Measurements from ENCODE around the gene HOXA13. TPM values are rescaled to one million over a fixed set of nuclear protein-coding genes. Genes with fewer than 3 reads are reported as not detected.

Gene HOXA13
- total and polyA plus RNA-seq, 2 donors (not counting 1 experiment from before 2014, with no cell fraction given): not detected

- DNase-seq (no peak), ATAC-seq (ENCODE audit: low read depth) (no peak)
- H4K20me1 ChIP-seq (ENCODE audit: control insufficient read depth, insufficient read depth, low read length, poor library complexity, severe bottlenecking): peaks cover 4% of the 10 kb centered on the region
- Mint-ChIP-seq H3K4me3 (peak overlapping the region; percentile 2), H3K9me3 (ENCODE audit: insufficient read depth) (no peaks in the 10 kb centered on the region), H3K27ac (peak overlapping the region; percentile 82), H3K4me1 (peaks cover 30% of the 10 kb centered on the region), H3K27me3 (peaks cover 62% of the 10 kb centered on the region)
- no peak overlapping the region for H3K4me3 ChIP-seq (ENCODE audit: control extremely low read depth in 1 of 5, extremely low read depth in 1 of 5, insufficient read depth in 1 of 5, low read depth in 2 of 5, low read length in 4 of 5)
- peaks cover 50 to 60% of the 10 kb centered on the region in 2 donors for H3K4me1 ChIP-seq (ENCODE audit: control insufficient read depth in 2 of 2, insufficient read depth in 2 of 2, low read length in 2 of 2)
- H3K36me3 ChIP-seq (replicated peaks in 1 of 2; ENCODE audit: control extremely low read depth in 1 of 2, control insufficient read depth in 1 of 2, extremely low read depth in 1 of 2, insufficient read depth in 2 of 2, low read length in 1 of 2): no peaks in the 10 kb centered on the region
- ChIA-PET CTCF (interaction anchor here (1.0 to 4.0 kb wide), 2 partner anchors 14 to 15 kb away, joined by 3 to 52 read pairs; partner anchors contain the start of genes HOXA3 and HOXA6), POLR2A (no interaction called here)
- no peak overlapping the region for H3K9ac ChIP-seq (ENCODE audit: low read length)
- no peak overlapping the region for H3K27ac ChIP-seq (ENCODE audit: low read length in 2 of 2)
- peak overlapping the region; percentile 2 for H2AFZ ChIP-seq (ENCODE audit: insufficient read depth, low read depth, low read length, poor library complexity, severe bottlenecking)
- peaks cover 0 to 89% (median 75%) of the 10 kb centered on the region in 4 experiments for H3K27me3 ChIP-seq (replicated peaks in 1 of 4; ENCODE audit: control extremely low read depth in 1 of 4, control insufficient read depth in 3 of 4, insufficient read depth in 4 of 4, low read length in 3 of 4)
- no peaks in the 10 kb centered on the region for H3K79me2 ChIP-seq (ENCODE audit: control insufficient read depth, insufficient read depth, low read length)
- intact Hi-C loops (cut with micrococcal nuclease): loop anchor here (5.0 to 10.0 kb wide), 3 partner anchors 890 to 1087 kb away; no protein-coding TSS in a partner anchor
- peak overlapping the region; percentile 18 for H3K4me2 ChIP-seq (replicated peaks; ENCODE audit: low read depth, low read length, poor library complexity, severe bottlenecking)
- no peak for TF ChIP-seq CTCF (IDR thresholded peaks at IDR 0.05)
- no peak for TF ChIP-seq EZH2 (IDR thresholded peaks at IDR 0.05; ENCODE audit: borderline replicate concordance, insufficient read depth, low read depth, low read length, poor library complexity, severe bottlenecking)
- peaks cover 0 to 75% (median 18%) of the 10 kb centered on the region in 3 donors for H3K9me3 ChIP-seq (ENCODE audit: control extremely low read depth in 1 of 3, control insufficient read depth in 2 of 3, insufficient read depth in 1 of 3, low read length in 2 of 3)
- 6% methylated on average over 47 of the region's 47 CpGs for WGBS (ENCODE audit: insufficient coverage)
These were observed 35.4 kb downstream of the HOXA13 start for GRCh38 chr7:27164367-27165088.

GRCh38 chr7:27164045-27164366, 35.9 kb downstream of the HOXA13 start:
- peaks cover 4% of the 10 kb centered on the region for H4K20me1 ChIP-seq (ENCODE audit: control insufficient read depth, insufficient read depth, low read length, poor library complexity, severe bottlenecking)
- no peak overlapping the region for H3K4me3 ChIP-seq (ENCODE audit: control extremely low read depth in 1 of 5, extremely low read depth in 1 of 5, insufficient read depth in 1 of 5, low read depth in 2 of 5, low read length in 4 of 5)
- intact Hi-C loops (cut with micrococcal nuclease): loop anchor here (5.0 to 10.0 kb wide), 3 partner anchors 889 to 1087 kb away; no protein-coding TSS in a partner anchor
- WGBS (ENCODE audit: insufficient coverage): 6% methylated on average over 11 of the region's 12 CpGs
- no peak for ATAC-seq (ENCODE audit: low read depth)
- ChIA-PET POLR2A (no interaction called here), CTCF (interaction anchor here (3.7 to 4.0 kb wide), 3 partner anchors 14 to 792 kb away, joined by 52 to 122 read pairs (median 67); partner anchors contain the start of genes HOXA3 and HOXA6)
- TF ChIP-seq CTCF (IDR thresholded peaks at IDR 0.05): no peak
- no peak for TF ChIP-seq EZH2 (IDR thresholded peaks at IDR 0.05; ENCODE audit: borderline replicate concordance, insufficient read depth, low read depth, low read length, poor library complexity, severe bottlenecking)
- Mint-ChIP-seq H3K4me1 (peaks cover 30% of the 10 kb centered on the region), H3K4me3 (peak overlapping the region; percentile 3), H3K9me3 (ENCODE audit: insufficient read depth) (no peaks in the 10 kb centered on the region), H3K27me3 (peaks cover 67% of the 10 kb centered on the region), H3K27ac (peak overlapping the region; percentile 82)
- H3K27ac ChIP-seq (ENCODE audit: low read length in 2 of 2): no peak overlapping the region
- peaks cover 50 to 60% of the 10 kb centered on the region in 2 donors for H3K4me1 ChIP-seq (ENCODE audit: control insufficient read depth in 2 of 2, insufficient read depth in 2 of 2, low read length in 2 of 2)
- H3K36me3 ChIP-seq (replicated peaks in 1 of 2; ENCODE audit: control extremely low read depth in 1 of 2, control insufficient read depth in 1 of 2, extremely low read depth in 1 of 2, insufficient read depth in 2 of 2, low read length in 1 of 2): no peaks in the 10 kb centered on the region
- peaks cover 0 to 89% (median 75%) of the 10 kb centered on the region in 4 experiments for H3K27me3 ChIP-seq (replicated peaks in 1 of 4; ENCODE audit: control extremely low read depth in 1 of 4, control insufficient read depth in 3 of 4, insufficient read depth in 4 of 4, low read length in 3 of 4)
- no peak overlapping the region for H3K9ac ChIP-seq (ENCODE audit: low read length)
- peak; percentile 52 for DNase-seq
- no peaks in the 10 kb centered on the region for H3K79me2 ChIP-seq (ENCODE audit: control insufficient read depth, insufficient read depth, low read length)
- peak overlapping the region; percentile 18 for H3K4me2 ChIP-seq (replicated peaks; ENCODE audit: low read depth, low read length, poor library complexity, severe bottlenecking)
- peaks cover 0 to 75% (median 18%) of the 10 kb centered on the region in 3 donors for H3K9me3 ChIP-seq (ENCODE audit: control extremely low read depth in 1 of 3, control insufficient read depth in 2 of 3, insufficient read depth in 1 of 3, low read length in 2 of 3)
- no peak overlapping the region for H2AFZ ChIP-seq (ENCODE audit: insufficient read depth, low read depth, low read length, poor library complexity, severe bottlenecking)
